GM21528 (cell line): ENCODE measurements around the gene PYGB.
"Not testable (repeated sequence)": the region's sequence is repeated elsewhere in the genome, so short reads cannot be mapped to it uniquely, and the experiment has no call there.

Experiments
- ATAC-seq: cut with Tn5 transposase; IDR thresholded peaks from one replicate; pipeline ENCODE4 v1.9.1; 2021; ENCODE audit warnings: mild to moderate bottlenecking, moderate library complexity; ENCODE audit not compliant: unreplicated experiment, low FRiP score

The PYGB gene

GRCh38 chr20:25227317-25227831, 20.5 kb upstream of the PYGB start:
- no peak for ATAC-seq

GRCh38 chr20:25229486-25230165, 18.3 kb upstream of the PYGB start:
- no peak for ATAC-seq

- ATAC-seq: peak; percentile 76
Observed at GRCh38 chr20:25230166-25230831, 17.6 kb upstream of the PYGB start.

- no peak for ATAC-seq
Observed at GRCh38 chr20:25233016-25233772, 14.7 kb upstream of the PYGB start.

GRCh38 chr20:25234009-25234849, 13.7 kb upstream of the PYGB start:
- ATAC-seq: not testable (repeated sequence)

- ATAC-seq: no peak
Observed at GRCh38 chr20:25236450-25237304, 11.2 kb upstream of the PYGB start.

GRCh38 chr20:25237610-25238318, 10.1 kb upstream of the PYGB start:
- no peak for ATAC-seq

- ATAC-seq: no peak
Observed at GRCh38 chr20:25238319-25239037, 9.4 kb upstream of the PYGB start.

- no peak for ATAC-seq
Observed at GRCh38 chr20:25239387-25240370, 8.2 kb upstream of the PYGB start.

- ATAC-seq: not testable (repeated sequence)
Observed at GRCh38 chr20:25240851-25241658, 6.8 kb upstream of the PYGB start.

- not testable (repeated sequence) for ATAC-seq
Observed at GRCh38 chr20:25241659-25241955, 6.3 kb upstream of the PYGB start.

GRCh38 chr20:25242231-25242630, 5.7 kb upstream of the PYGB start:
- no peak for ATAC-seq

- no peak for ATAC-seq
Observed at GRCh38 chr20:25243416-25243979, 4.4 kb upstream of the PYGB start.

- no peak for ATAC-seq
Observed at GRCh38 chr20:25244976-25245375, 2.9 kb upstream of the PYGB start.

- ATAC-seq: no peak
Observed at GRCh38 chr20:25245461-25245860, 2.4 kb upstream of the PYGB start.
